Measurements from ENCODE around the gene EFCAB6. TPM values are rescaled to one million over a fixed set of nuclear protein-coding genes. Genes with fewer than 3 reads are reported as not detected.

The EFCAB6 gene
- total RNA-seq, 4 donors from 2014 or later: 0.68 to 3.7 (median 0.80) TPM; not detected in 1

GRCh38 chr22:43528601-43529360, 283.3 kb downstream of the EFCAB6 start:
- no peaks in the 10 kb centered on the region for H3K9me3 ChIP-seq
- no peak overlapping the region for H3K4me3 ChIP-seq
- no peaks in the 10 kb centered on the region for H3K4me1 ChIP-seq
- H3K36me3 ChIP-seq: no peaks in the 10 kb centered on the region
- intact Hi-C loops (cut with DNase I; ENCODE audit: low total_unique reads) (no loop called here), in situ Hi-C loops (cut with MboI; ENCODE audit: low pct_ligation_motif_present in 1 of 4, low pct_unique_long_range_greater_than_20kb in 1 of 4, low sequenced_read_pairs in 3 of 4) (no loop called here)
- 75% methylated on average over 8 to 12 of the region's 12 CpGs for WGBS, 2 donors (ENCODE audit: low coverage in 1 of 2)
- H3K27ac ChIP-seq: no peak overlapping the region
- no peaks in the 10 kb centered on the region for H3K27me3 ChIP-seq
- TF ChIP-seq POLR2AphosphoS5 (IDR thresholded peaks at IDR 0.05): no peak
- no peak for TF ChIP-seq POLR2A (IDR thresholded peaks at IDR 0.05)
- no peak for TF ChIP-seq EP300 (IDR thresholded peaks at IDR 0.05; ENCODE audit: low read depth)
- TF ChIP-seq, protein P1, sequence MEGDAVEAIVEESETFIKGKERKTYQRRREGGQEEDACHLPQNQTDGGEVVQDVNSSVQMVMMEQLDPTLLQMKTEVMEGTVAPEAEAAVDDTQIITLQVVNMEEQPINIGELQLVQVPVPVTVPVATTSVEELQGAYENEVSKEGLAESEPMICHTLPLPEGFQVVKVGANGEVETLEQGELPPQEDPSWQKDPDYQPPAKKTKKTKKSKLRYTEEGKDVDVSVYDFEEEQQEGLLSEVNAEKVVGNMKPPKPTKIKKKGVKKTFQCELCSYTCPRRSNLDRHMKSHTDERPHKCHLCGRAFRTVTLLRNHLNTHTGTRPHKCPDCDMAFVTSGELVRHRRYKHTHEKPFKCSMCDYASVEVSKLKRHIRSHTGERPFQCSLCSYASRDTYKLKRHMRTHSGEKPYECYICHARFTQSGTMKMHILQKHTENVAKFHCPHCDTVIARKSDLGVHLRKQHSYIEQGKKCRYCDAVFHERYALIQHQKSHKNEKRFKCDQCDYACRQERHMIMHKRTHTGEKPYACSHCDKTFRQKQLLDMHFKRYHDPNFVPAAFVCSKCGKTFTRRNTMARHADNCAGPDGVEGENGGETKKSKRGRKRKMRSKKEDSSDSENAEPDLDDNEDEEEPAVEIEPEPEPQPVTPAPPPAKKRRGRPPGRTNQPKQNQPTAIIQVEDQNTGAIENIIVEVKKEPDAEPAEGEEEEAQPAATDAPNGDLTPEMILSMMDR (IDR thresholded peaks at IDR 0.05): no peak
- DNase-seq: no peak

DNA sequence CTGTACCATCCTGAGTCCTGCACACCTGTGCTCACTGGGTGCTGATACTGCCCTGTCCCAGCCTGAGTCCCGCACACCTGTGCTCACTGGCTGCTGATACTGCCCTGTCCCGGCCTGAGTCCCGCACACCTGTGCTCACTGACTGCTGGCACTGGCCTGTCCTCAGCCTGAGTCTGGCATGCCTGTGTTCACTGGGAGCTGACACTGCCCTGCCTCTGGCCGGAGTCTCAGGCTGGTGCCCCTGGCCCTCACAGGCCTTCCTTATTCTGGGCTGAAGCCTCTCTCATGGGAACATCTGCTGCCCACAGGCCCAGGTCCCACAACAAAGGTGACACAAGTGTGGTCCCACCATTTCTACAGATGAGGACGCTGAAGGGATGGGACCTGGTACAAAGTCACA, 285.2 kb downstream of the EFCAB6 start:
- no peaks in the 10 kb centered on the region for H3K36me3 ChIP-seq
- no peaks in the 10 kb centered on the region for H3K9me3 ChIP-seq
- no peak overlapping the region for H3K27ac ChIP-seq
- no peak for DNase-seq
- intact Hi-C loops (cut with DNase I; ENCODE audit: low total_unique reads): no loop called here
- WGBS, 2 donors (ENCODE audit: low coverage in 1 of 2): 85% methylated on average over 5 of the region's 5 CpGs; no CpG with 5 or more reads in 1 of the 2 donors
- no peaks in the 10 kb centered on the region for H3K4me1 ChIP-seq
- no peak overlapping the region for H3K4me3 ChIP-seq
- in situ Hi-C loops (cut with MboI; ENCODE audit: low pct_ligation_motif_present in 1 of 4, low pct_unique_long_range_greater_than_20kb in 1 of 4, low sequenced_read_pairs in 3 of 4): no loop called here
- no peak for TF ChIP-seq POLR2AphosphoS5 (IDR thresholded peaks at IDR 0.05)
- TF ChIP-seq, protein P1 (IDR thresholded peaks at IDR 0.05): no peak
- no peak for TF ChIP-seq POLR2A (IDR thresholded peaks at IDR 0.05)
- TF ChIP-seq EP300 (IDR thresholded peaks at IDR 0.05; ENCODE audit: low read depth): no peak
- peaks cover 3% of the 10 kb centered on the region for H3K27me3 ChIP-seq

DNA sequence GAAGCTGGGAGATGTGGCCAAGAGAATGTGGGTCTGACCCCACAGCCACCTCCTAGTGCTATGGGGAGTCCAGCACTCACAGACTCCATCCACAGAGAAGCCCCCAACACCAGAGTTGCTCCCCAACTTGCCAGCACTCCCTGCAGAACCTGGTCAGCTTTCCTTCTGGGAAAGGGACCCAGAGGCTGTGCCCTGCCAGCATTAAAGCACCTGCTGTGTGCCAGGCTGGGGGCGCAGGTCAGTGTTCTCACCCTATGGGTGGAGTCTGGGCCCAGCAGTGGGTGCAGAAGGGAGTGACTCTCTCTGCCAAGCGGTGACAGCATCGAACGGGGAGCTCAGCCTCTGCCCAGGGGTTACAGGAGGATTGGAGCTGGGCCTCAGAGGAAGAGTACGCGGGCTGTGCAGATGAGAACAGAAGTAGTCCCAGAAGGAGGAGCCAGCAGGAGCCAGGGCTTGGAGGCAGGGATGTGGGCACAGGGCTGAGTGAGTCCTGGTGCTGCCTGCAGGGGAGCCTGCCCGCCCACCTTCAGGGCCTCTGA, 285.9 kb downstream of the EFCAB6 start:
- TF ChIP-seq POLR2AphosphoS5 (IDR thresholded peaks at IDR 0.05): no peak
- Histone ChIP-seq H3K9me3 (no peaks in the 10 kb centered on the region), H3K4me1 (no peaks in the 10 kb centered on the region), H3K27ac (no peak overlapping the region), H3K27me3 (peaks cover 3% of the 10 kb centered on the region), H3K4me3 (no peak overlapping the region), H3K36me3 (no peaks in the 10 kb centered on the region)
- intact Hi-C loops (cut with DNase I; ENCODE audit: low total_unique reads) (no loop called here), in situ Hi-C loops (cut with MboI; ENCODE audit: low pct_ligation_motif_present in 1 of 4, low pct_unique_long_range_greater_than_20kb in 1 of 4, low sequenced_read_pairs in 3 of 4) (no loop called here)
- DNase-seq: no peak
- 80% methylated on average over 7 of the region's 7 CpGs; no CpG with 5 or more reads in 1 of the 2 donors for WGBS, 2 donors (ENCODE audit: low coverage in 1 of 2)

GRCh38 chr22:43521716-43522115, 290.4 kb downstream of the EFCAB6 start:
- DNase-seq: no peak
- H3K4me1 ChIP-seq: no peaks in the 10 kb centered on the region
- H3K27me3 ChIP-seq: peaks cover 3% of the 10 kb centered on the region
- no peaks in the 10 kb centered on the region for H3K9me3 ChIP-seq
- TF ChIP-seq EP300 (IDR thresholded peaks at IDR 0.05; ENCODE audit: low read depth): no peak
- TF ChIP-seq POLR2AphosphoS5 (IDR thresholded peaks at IDR 0.05): no peak
- no peak for TF ChIP-seq POLR2A (IDR thresholded peaks at IDR 0.05)
- TF ChIP-seq, protein P1 (IDR thresholded peaks at IDR 0.05): no peak
- 53 to 83% methylated on average over 4 to 6 of the region's 6 CpGs for WGBS, 2 donors (ENCODE audit: low coverage in 1 of 2)
- H3K4me3 ChIP-seq: no peak overlapping the region
- H3K36me3 ChIP-seq: no peaks in the 10 kb centered on the region
- intact Hi-C loops (cut with DNase I; ENCODE audit: low total_unique reads): no loop called here
- in situ Hi-C loops (cut with MboI; ENCODE audit: low pct_ligation_motif_present in 1 of 4, low pct_unique_long_range_greater_than_20kb in 1 of 4, low sequenced_read_pairs in 3 of 4): no loop called here
- H3K27ac ChIP-seq: no peak overlapping the region

Data from transverse colon (tissue), 4 donors.